ENCODE results near the gene ATP6V0B.

GRCh38 chr1:43965316-43965715 is 9.4 kb upstream of the ATP6V0B start:
- TF ChIP-seq CTCF (conservative IDR thresholded peaks at IDR 0.05; ENCODE audit: low read length) (no peak), EZH2phosphoT487 (IDR thresholded peaks at IDR 0.05; ENCODE audit: borderline replicate concordance) (no peak)

Data from Loucy (cell line).